ENCODE results near the gene MITF. TPM values are rescaled to one million over a fixed set of nuclear protein-coding genes. Genes with fewer than 3 reads are reported as not detected.

MITF gene
- total RNA-seq, 1 donor from 2014 or later: 5.7 TPM

- Mint-ChIP-seq H3K27me3 (ENCODE audit: low read depth) (no peaks in the 10 kb centered on the region), H3K4me3 (ENCODE audit: unreplicated experiment) (no peak overlapping the region), H3K4me1 (ENCODE audit: low read depth) (peaks cover 9% of the 10 kb centered on the region), H3K9me3 (ENCODE audit: low read depth) (peaks cover 3% of the 10 kb centered on the region), H3K36me3 (ENCODE audit: low read depth) (peaks cover 2% of the 10 kb centered on the region), H3K27ac (ENCODE audit: unreplicated experiment) (no peak overlapping the region)
- DNase-seq (ENCODE audit: low spot score): no peak
- TF ChIP-seq, protein P1, sequence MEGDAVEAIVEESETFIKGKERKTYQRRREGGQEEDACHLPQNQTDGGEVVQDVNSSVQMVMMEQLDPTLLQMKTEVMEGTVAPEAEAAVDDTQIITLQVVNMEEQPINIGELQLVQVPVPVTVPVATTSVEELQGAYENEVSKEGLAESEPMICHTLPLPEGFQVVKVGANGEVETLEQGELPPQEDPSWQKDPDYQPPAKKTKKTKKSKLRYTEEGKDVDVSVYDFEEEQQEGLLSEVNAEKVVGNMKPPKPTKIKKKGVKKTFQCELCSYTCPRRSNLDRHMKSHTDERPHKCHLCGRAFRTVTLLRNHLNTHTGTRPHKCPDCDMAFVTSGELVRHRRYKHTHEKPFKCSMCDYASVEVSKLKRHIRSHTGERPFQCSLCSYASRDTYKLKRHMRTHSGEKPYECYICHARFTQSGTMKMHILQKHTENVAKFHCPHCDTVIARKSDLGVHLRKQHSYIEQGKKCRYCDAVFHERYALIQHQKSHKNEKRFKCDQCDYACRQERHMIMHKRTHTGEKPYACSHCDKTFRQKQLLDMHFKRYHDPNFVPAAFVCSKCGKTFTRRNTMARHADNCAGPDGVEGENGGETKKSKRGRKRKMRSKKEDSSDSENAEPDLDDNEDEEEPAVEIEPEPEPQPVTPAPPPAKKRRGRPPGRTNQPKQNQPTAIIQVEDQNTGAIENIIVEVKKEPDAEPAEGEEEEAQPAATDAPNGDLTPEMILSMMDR (IDR thresholded peaks at IDR 0.05): no peak
These were observed 72.5 kb downstream of the MITF start for GRCh38 chr3:69811452-69812401.

- Mint-ChIP-seq H3K4me3 (ENCODE audit: unreplicated experiment) (no peak overlapping the region), H3K27me3 (ENCODE audit: low read depth) (no peaks in the 10 kb centered on the region), H3K4me1 (ENCODE audit: low read depth) (peaks cover 5% of the 10 kb centered on the region), H3K36me3 (ENCODE audit: low read depth) (no peaks in the 10 kb centered on the region), H3K27ac (ENCODE audit: unreplicated experiment) (no peak overlapping the region), H3K9me3 (ENCODE audit: low read depth) (no peaks in the 10 kb centered on the region)
- TF ChIP-seq, protein P1 (IDR thresholded peaks at IDR 0.05): no peak
- DNase-seq (ENCODE audit: low spot score): no peak
These were observed 76.7 kb downstream of the MITF start for GRCh38 chr3:69815970-69816369.

DNA sequence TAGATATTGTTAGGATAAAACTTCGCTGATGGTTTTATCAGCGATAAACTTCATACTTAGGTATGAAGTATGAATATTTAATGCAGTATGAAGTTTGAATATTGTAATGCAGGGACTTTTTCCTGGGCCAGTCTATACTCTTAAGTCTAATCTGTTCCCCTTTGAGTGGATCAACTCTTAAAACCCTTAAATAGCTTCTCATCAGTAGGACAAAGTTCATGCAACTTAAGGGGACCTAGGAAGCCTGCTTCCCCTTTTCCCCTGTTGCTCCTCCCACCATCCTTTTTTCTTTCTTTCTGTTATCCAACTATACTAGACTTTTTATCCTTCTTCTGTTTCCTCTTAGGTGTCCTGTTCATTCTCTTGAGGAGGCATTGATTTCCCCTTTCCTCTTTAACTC is 78.7 kb downstream of the MITF start:
- no peak overlapping the region for H3K4me3 Mint-ChIP-seq (ENCODE audit: unreplicated experiment)
- H3K36me3 Mint-ChIP-seq (ENCODE audit: low read depth): no peaks in the 10 kb centered on the region
- DNase-seq (ENCODE audit: low spot score): no peak
- no peaks in the 10 kb centered on the region for H3K9me3 Mint-ChIP-seq (ENCODE audit: low read depth)
- no peak overlapping the region for H3K27ac Mint-ChIP-seq (ENCODE audit: unreplicated experiment)
- peaks cover 11% of the 10 kb centered on the region for H3K4me1 Mint-ChIP-seq (ENCODE audit: low read depth)
- TF ChIP-seq, protein P1 (IDR thresholded peaks at IDR 0.05): no peak
- H3K27me3 Mint-ChIP-seq (ENCODE audit: low read depth): no peaks in the 10 kb centered on the region

GRCh38 chr3:69819282-69819681 is 80.0 kb downstream of the MITF start:
- H3K4me3 Mint-ChIP-seq (ENCODE audit: unreplicated experiment): no peak overlapping the region
- peaks cover 11% of the 10 kb centered on the region for H3K4me1 Mint-ChIP-seq (ENCODE audit: low read depth)
- no peak for DNase-seq (ENCODE audit: low spot score)
- TF ChIP-seq, protein P1 (IDR thresholded peaks at IDR 0.05): no peak
- no peak overlapping the region for H3K27ac Mint-ChIP-seq (ENCODE audit: unreplicated experiment)
- H3K36me3 Mint-ChIP-seq (ENCODE audit: low read depth): no peaks in the 10 kb centered on the region
- H3K9me3 Mint-ChIP-seq (ENCODE audit: low read depth): peaks cover 3% of the 10 kb centered on the region
- no peaks in the 10 kb centered on the region for H3K27me3 Mint-ChIP-seq (ENCODE audit: low read depth)

DNA sequence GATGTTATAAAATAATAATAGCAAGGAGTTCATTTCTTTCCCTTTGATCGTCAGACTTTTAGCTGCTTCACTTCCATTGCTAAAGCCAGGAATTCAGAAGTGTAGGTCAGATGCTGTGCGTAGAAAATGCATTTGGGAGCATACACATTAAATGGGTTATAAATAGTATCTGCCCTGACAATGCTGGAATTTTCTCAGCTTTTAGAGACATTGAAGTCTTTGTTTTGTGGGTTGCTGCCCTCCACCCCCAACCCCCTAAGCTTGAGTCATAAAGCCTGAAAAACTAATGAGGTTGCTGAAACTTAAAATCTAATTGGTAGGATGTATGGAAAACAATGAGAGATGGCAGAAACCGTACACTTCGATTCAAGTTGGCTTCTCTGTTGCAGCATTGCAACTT is 81.9 kb downstream of the MITF start:
- Mint-ChIP-seq H3K4me3 (ENCODE audit: unreplicated experiment) (no peak overlapping the region), H3K36me3 (ENCODE audit: low read depth) (no peaks in the 10 kb centered on the region), H3K27me3 (ENCODE audit: low read depth) (no peaks in the 10 kb centered on the region), H3K27ac (ENCODE audit: unreplicated experiment) (no peak overlapping the region), H3K9me3 (ENCODE audit: low read depth) (peaks cover 3% of the 10 kb centered on the region), H3K4me1 (ENCODE audit: low read depth) (peaks cover 11% of the 10 kb centered on the region)
- no peak for DNase-seq (ENCODE audit: low spot score)
- TF ChIP-seq, protein P1 (IDR thresholded peaks at IDR 0.05): no peak
